HFF-Myc (cell line): Measurements from ENCODE around the gene APRT.

Experiments
- DNase-seq: peaks from one replicate; pipeline ENCODE4 v3.0.0-alpha.2; 2011; ENCODE audit warnings: low read depth; ENCODE audit errors: extremely low read depth
- H3K4me3 ChIP-seq: replicated peaks from 2 replicates; pipeline ENCODE4 v1.5.1; 2011; ENCODE audit warnings: low read depth, mild to moderate bottlenecking, control low read depth, low read length
- TF ChIP-seq, protein P1 (sequence below): IDR thresholded peaks from 2 replicates; pipeline ENCODE4 v1.5.1; 2012; ENCODE audit warnings: mild to moderate bottlenecking, low read depth, low read length, control low read depth; ENCODE audit errors: missing control alignments

The APRT gene

DNA sequence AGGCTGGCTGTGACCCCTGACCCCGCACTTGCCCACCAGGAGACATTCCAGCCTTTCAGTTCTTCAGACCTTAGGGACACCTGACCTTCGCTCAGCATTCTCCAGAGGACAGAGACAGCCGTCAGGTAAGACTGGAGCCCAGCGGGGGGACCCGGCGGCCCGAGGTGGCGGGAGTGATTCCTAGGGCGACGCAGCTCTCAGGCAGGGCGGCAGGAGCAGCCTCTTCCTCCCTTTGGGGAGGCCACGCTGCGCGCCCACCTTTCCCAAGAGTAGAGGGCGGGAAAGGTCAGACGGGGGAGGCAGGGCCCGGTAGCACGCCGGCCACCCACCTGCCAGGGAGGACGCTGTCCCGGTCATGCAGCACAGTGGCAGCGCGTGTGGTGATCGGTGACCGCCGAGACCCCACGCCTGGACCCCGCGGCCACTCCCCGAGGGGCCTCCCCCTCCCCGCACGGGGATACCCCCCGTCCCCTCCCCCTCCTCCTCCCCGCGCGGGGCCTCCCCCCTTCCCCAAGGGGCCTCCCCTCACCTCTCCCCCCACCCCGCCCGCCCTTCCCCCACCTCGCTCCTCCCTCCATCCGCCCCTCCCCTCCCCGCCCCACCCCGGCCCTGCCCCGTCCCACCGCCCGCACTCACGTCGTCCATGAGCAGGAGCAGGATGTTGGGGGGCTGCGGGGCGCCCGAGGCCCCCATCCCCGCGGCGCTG lies 44.5 kb upstream of the APRT start:
- TF ChIP-seq, protein P1, sequence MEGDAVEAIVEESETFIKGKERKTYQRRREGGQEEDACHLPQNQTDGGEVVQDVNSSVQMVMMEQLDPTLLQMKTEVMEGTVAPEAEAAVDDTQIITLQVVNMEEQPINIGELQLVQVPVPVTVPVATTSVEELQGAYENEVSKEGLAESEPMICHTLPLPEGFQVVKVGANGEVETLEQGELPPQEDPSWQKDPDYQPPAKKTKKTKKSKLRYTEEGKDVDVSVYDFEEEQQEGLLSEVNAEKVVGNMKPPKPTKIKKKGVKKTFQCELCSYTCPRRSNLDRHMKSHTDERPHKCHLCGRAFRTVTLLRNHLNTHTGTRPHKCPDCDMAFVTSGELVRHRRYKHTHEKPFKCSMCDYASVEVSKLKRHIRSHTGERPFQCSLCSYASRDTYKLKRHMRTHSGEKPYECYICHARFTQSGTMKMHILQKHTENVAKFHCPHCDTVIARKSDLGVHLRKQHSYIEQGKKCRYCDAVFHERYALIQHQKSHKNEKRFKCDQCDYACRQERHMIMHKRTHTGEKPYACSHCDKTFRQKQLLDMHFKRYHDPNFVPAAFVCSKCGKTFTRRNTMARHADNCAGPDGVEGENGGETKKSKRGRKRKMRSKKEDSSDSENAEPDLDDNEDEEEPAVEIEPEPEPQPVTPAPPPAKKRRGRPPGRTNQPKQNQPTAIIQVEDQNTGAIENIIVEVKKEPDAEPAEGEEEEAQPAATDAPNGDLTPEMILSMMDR, result no peak
- no peak for DNase-seq

DNA sequence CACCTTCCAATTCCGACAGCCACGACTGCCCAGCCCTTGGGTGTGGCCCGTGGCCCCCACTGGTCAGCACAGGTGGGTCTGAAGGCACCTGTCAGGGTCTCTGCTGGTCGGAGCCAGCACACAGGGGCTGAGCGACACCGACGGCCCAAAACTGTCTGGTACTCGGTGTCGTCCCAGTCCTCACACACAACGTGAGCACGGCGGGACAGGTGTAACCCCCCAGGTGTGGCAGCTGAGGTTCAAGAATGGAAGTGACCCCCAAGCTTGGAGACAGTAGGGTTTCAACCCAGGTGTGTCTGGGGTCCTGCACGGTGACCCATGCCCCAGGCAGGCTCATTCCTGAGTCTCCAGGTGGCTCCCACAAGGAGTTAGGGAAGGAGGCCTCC lies 44.0 kb upstream of the APRT start:
- peak overlapping the region; percentile 98 for H3K4me3 ChIP-seq
- TF ChIP-seq, protein P1, result no peak
- no peak for DNase-seq

More for the DNA sequence above, 44.5 kb upstream of the APRT start:
- H3K4me3 ChIP-seq, result peak overlapping the region; percentile 98

DNA sequence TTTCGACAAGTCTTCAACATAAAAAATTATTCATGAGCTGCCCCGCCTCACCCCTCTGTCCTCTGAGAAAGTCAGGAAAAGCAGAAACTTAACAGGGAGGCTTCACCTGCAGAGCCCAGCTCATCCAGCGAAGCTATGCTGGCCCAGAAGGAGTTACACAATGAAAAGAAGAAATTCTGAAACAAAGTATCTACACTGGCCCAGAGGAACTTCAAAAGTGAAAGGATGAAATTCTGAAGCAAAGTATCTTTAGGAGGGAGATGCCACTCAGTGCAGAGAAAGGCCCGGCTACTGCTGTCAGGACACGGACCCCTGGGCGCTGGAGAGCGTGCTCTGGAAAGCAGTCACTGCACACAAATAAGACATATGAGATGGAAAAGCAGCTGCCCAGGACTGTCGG lies 43.4 kb upstream of the APRT start:
- no peak overlapping the region for H3K4me3 ChIP-seq
- TF ChIP-seq, protein P1, result no peak
- no peak for DNase-seq

DNA sequence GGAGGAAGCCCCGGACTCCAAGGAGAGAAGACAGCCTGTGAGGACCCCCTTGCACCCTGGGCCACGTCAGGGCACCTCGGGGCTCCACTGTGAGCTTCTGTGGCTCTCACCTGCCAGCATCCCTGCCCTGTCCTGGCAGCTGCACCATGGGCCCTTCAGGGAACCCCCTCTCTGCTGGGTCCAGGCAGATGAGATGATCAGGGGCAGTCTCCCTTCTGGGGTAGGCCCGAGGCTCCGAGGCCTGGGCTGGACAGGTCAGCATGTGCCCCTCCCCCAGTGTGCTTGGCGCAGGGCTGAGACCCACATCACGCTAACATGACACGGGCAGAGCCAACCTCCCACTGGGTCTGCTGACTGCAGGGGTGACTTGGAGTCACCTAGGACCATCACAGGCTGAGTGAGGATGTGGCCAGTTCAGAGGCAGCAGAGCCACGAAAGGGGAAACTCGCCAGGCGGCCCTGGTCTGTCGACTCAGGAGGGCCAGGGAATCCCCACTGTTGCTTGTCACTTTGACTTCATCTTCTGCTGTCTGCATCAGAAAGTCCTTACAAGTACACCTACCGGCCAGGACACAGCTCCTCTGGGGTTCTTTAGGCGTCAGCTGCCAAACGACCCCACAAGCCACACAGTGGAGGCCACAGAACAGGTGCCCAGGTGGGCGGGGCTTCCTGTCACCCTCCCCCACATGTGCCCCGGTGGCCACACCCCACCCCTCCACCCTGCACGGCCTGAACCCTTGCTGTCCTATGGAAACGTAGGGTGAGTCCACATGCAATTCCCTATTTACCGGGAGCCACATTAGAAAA lies 42.8 kb upstream of the APRT start:
- no peak for DNase-seq
- H3K4me3 ChIP-seq, result no peak overlapping the region
- TF ChIP-seq, protein P1, result no peak

DNA sequence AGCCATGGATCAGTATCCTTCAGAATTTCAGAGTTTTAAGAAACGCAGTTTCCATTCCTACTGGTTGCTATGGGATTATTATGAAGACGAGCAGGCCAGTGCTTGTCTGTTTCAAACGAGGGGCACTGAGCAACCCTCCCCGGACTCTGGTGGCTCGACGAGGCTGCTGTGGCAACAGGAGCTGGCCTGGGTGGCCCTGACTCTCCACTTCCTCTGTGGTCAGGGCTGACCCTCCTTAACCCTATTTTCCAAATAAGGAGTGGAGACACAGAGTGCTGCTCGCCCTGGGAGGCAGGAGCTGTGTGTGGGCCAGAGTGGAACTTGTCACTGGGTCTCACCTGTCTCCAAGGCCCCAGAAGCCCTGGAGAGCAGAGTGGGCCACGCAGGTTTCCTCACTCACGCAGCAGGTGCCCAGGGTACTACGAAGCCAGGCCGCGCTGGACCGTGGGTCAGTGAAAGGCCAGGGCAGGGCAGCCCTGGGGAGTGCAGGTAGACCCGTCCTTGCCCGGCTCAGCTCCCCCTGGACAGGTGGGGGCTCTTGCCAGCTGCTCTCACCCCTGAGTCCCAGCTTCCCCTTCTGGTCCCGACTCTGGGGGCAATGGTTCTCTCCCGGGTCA lies 41.7 kb upstream of the APRT start:
- no peak for DNase-seq
- TF ChIP-seq, protein P1, result no peak
- H3K4me3 ChIP-seq, result no peak overlapping the region

DNA sequence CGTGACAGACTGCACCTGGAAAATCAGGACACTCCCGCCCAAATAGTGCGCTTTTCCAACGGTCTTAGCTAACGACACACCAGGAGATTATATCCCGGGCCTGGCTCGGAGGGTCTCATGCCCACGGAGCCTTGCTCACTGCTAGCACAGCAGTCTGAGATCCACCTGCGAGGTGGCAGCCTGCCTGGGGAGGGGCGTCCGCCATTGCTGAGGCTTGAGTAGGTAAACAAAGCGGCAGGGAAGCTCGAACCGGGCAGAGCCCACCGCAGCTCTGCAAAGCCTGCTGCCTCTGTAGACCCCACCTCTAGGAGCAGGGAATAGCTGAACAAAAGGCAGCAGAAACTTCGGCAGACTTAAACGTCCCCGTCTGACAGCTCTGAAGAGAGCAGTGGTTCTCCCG lies 39.9 kb upstream of the APRT start:
- no peak overlapping the region for H3K4me3 ChIP-seq
- TF ChIP-seq, protein P1, result no peak
- DNase-seq, result no peak
